ENCODE data around the gene TSR3.

- TF ChIP-seq EGR1 (IDR thresholded peaks at IDR 0.05), result peak; percentile 67
- no peak for TF ChIP-seq CEBPB (IDR thresholded peaks at IDR 0.05)
- TF ChIP-seq NFIC (IDR thresholded peaks at IDR 0.05), result no peak
- no peak for TF ChIP-seq TAF1 (IDR thresholded peaks at IDR 0.05; ENCODE audit: low read depth)
- TF ChIP-seq REST (IDR thresholded peaks at IDR 0.05; ENCODE audit: low read depth), result no peak
- TF ChIP-seq, protein P1, sequence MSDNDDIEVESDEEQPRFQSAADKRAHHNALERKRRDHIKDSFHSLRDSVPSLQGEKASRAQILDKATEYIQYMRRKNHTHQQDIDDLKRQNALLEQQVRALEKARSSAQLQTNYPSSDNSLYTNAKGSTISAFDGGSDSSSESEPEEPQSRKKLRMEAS (IDR thresholded peaks at IDR 0.05), result no peak
- TF ChIP-seq EP300 (IDR thresholded peaks at IDR 0.05; ENCODE audit: borderline replicate concordance), result no peak
- no peak for TF ChIP-seq FOXM1 (IDR thresholded peaks at IDR 0.05; ENCODE audit: borderline replicate concordance, low read depth)
- no peak for TF ChIP-seq RAD21 (IDR thresholded peaks at IDR 0.05; ENCODE audit: low read depth)
- TF ChIP-seq TCF12 (IDR thresholded peaks at IDR 0.05; ENCODE audit: low read depth), result no peak
- TF ChIP-seq TEAD4 (IDR thresholded peaks at IDR 0.05), result no peak
- TF ChIP-seq YY1 (IDR thresholded peaks at IDR 0.05; ENCODE audit: low read depth), result no peak
- no peak for TF ChIP-seq USF1 (IDR thresholded peaks at IDR 0.05)
- TF ChIP-seq CREB1 (IDR thresholded peaks at IDR 0.05; ENCODE audit: low read depth), result no peak
These were observed 15.1 kb downstream of the TSR3 start for GRCh38 chr16:1336619-1337018.

Measured in Ishikawa (cell line).